ENCODE data around the gene HSD17B2. TPM values are rescaled to one million over a fixed set of nuclear protein-coding genes. Genes with fewer than 3 reads are reported as not detected.
"Not testable (repeated sequence)": the region's sequence is repeated elsewhere in the genome, so short reads cannot be mapped to it uniquely, and the experiment has no call there.

Gene HSD17B2
- total RNA-seq, 1 experiment from 2014 or later: 3.1 TPM

DNA sequence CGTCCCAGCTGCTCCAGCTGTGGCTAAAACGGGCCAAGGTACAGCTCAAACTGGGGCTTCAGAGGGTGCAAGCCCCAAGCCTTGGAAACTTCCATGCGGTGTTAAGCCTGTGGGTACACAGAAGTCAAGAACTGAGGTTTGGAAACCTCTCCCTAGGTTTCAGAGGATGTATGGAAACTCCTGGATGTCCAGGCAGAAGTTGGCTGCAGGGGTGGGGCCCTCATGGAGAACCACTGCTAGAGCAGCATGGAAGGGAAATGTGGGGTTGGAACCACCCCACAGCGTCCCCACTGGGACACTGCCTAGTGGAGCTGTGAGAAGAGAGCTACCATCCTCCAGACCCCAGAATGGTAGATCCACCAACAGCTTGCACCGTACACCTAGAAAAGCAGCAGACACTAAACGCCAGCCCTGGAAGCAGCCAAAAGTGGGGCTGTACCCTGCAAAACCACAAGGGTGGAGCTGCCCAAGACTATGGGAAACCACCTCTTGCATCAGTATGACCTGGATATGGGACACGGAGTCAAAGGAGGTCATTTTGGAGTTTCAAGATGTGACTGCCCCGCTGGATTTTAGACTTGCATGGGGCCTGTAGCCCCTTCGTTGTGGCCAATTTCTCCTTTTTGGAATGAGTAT, 26.0 kb upstream of the HSD17B2 start:
- DNase-seq: no peak
- H2AFZ ChIP-seq (ENCODE audit: low read length): no peak overlapping the region
- no peak overlapping the region for H3K27ac ChIP-seq (ENCODE audit: low read length)
- 0 out of 2 replicates have a peak, but pooled peaks cover 4% of the 10 kb centered on the region for H3K9me3 ChIP-seq (ENCODE audit: low read length)
- no peak overlapping the region for H3K4me3 ChIP-seq (ENCODE audit: low read length)
- H3K4me2 ChIP-seq (ENCODE audit: low read length): no peak overlapping the region
- TF ChIP-seq, protein P1, sequence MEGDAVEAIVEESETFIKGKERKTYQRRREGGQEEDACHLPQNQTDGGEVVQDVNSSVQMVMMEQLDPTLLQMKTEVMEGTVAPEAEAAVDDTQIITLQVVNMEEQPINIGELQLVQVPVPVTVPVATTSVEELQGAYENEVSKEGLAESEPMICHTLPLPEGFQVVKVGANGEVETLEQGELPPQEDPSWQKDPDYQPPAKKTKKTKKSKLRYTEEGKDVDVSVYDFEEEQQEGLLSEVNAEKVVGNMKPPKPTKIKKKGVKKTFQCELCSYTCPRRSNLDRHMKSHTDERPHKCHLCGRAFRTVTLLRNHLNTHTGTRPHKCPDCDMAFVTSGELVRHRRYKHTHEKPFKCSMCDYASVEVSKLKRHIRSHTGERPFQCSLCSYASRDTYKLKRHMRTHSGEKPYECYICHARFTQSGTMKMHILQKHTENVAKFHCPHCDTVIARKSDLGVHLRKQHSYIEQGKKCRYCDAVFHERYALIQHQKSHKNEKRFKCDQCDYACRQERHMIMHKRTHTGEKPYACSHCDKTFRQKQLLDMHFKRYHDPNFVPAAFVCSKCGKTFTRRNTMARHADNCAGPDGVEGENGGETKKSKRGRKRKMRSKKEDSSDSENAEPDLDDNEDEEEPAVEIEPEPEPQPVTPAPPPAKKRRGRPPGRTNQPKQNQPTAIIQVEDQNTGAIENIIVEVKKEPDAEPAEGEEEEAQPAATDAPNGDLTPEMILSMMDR (conservative IDR thresholded peaks at IDR 0.05; ENCODE audit: low read depth, low read length): no peak
- TF ChIP-seq EZH2 (IDR thresholded peaks at IDR 0.05; ENCODE audit: low read length, unreplicated experiment) (no peak), EZH2phosphoT487 (IDR thresholded peaks at IDR 0.05; ENCODE audit: borderline replicate concordance, low read length) (no peak)
- H3F3A ChIP-seq (ENCODE audit: low read length, unreplicated experiment): no peaks in the 10 kb centered on the region
- no peaks in the 10 kb centered on the region for H3K36me3 ChIP-seq (ENCODE audit: low read depth, low read length)
- intact Hi-C loops (cut with micrococcal nuclease): no loop called here
- ATAC-seq: no peak
- ChIA-PET POLR2A (ENCODE audit: unreplicated experiment) (no interaction called here), CTCF (no interaction called here)
- no TSS peak for BruUV-seq (replicated peaks)
- no peak overlapping the region for H3K9ac ChIP-seq (ENCODE audit: low read length)
- no peaks in the 10 kb centered on the region for H3K9me2 ChIP-seq (replicated peaks; ENCODE audit: low read length)
- no peaks in the 10 kb centered on the region for H3K79me2 ChIP-seq (ENCODE audit: low read length)
- H3K27me3 ChIP-seq (ENCODE audit: low read length): no peaks in the 10 kb centered on the region
- H4K20me1 ChIP-seq (ENCODE audit: low read length): no peaks in the 10 kb centered on the region
- H3K4me1 ChIP-seq (ENCODE audit: insufficient read depth, low read length): no peaks in the 10 kb centered on the region

DNA sequence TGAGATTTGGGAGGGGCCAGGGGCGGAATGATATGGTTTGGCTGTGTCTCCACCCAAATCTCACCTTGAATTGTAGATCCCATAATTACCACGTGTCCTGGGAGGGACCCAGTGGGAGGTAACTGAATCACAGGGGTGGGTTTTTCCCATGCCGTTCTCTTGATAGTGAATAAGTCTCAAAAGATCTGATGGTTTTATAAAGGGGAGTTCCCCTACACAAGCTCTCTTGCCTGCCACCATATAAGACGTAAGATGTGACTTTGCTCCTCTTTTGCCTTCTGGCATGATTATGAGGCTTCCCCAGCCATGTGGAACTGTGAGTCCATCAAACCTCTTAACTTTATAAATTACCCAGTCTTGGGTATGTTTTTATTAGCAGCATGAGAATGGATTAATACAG, 25.3 kb upstream of the HSD17B2 start:
- intact Hi-C loops (cut with micrococcal nuclease); H3K9ac ChIP-seq (ENCODE audit: low read length); H3K79me2 ChIP-seq (ENCODE audit: low read length); CTCF ChIA-PET; DNase-seq; H2AFZ ChIP-seq (ENCODE audit: low read length); H3K4me2 ChIP-seq (ENCODE audit: low read length); ATAC-seq; H4K20me1 ChIP-seq (ENCODE audit: low read length); BruUV-seq (replicated peaks); H3K9me3 ChIP-seq (ENCODE audit: low read length); H3K4me1 ChIP-seq (ENCODE audit: insufficient read depth, low read length); H3K27ac ChIP-seq (ENCODE audit: low read length); POLR2A ChIA-PET (ENCODE audit: unreplicated experiment); H3K4me3 ChIP-seq (ENCODE audit: low read length); H3K36me3 ChIP-seq (ENCODE audit: low read depth, low read length); H3F3A ChIP-seq (ENCODE audit: low read length, unreplicated experiment); H3K9me2 ChIP-seq (replicated peaks; ENCODE audit: low read length); H3K27me3 ChIP-seq (ENCODE audit: low read length): not testable (repeated sequence)

DNA sequence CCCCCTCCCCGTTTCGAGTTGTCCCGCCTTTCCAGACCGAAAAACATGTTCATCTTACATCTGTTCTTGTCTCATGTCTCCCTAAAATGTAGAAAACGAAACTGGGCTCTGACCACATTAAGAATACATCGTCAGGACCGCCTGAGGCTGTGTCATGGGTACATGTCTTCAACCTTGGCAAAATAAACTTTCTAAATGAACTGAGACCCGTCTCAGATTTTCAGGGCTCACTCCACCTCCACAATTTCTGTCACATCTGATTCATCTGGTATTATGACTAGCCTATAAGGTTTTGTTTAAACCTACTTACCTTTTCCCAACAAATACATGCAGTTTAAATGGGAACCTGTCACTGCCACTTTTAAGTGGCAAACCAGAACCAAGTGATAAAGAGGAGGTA, 24.4 kb upstream of the HSD17B2 start:
- no peak overlapping the region for H2AFZ ChIP-seq (ENCODE audit: low read length)
- H4K20me1 ChIP-seq (ENCODE audit: low read length): no peaks in the 10 kb centered on the region
- intact Hi-C loops (cut with micrococcal nuclease): no loop called here
- H3K4me3 ChIP-seq (ENCODE audit: low read length): no peak overlapping the region
- H3K9me3 ChIP-seq (ENCODE audit: low read length): 0 out of 2 replicates have a peak, but pooled peaks cover 4% of the 10 kb centered on the region
- ChIA-PET CTCF (no interaction called here), POLR2A (ENCODE audit: unreplicated experiment) (no interaction called here)
- H3K9ac ChIP-seq (ENCODE audit: low read length): no peak overlapping the region
- ATAC-seq (no peak), DNase-seq (no peak)
- no peaks in the 10 kb centered on the region for H3K27me3 ChIP-seq (ENCODE audit: low read length)
- H3K36me3 ChIP-seq (ENCODE audit: low read depth, low read length): no peaks in the 10 kb centered on the region
- H3K4me2 ChIP-seq (ENCODE audit: low read length): no peak overlapping the region
- no peaks in the 10 kb centered on the region for H3K4me1 ChIP-seq (ENCODE audit: insufficient read depth, low read length)
- H3F3A ChIP-seq (ENCODE audit: low read length, unreplicated experiment): no peaks in the 10 kb centered on the region
- no peaks in the 10 kb centered on the region for H3K9me2 ChIP-seq (replicated peaks; ENCODE audit: low read length)
- no peak overlapping the region for H3K27ac ChIP-seq (ENCODE audit: low read length)
- H3K79me2 ChIP-seq (ENCODE audit: low read length): no peaks in the 10 kb centered on the region
- no TSS peak for BruUV-seq (replicated peaks)
- TF ChIP-seq, protein P1 (conservative IDR thresholded peaks at IDR 0.05; ENCODE audit: low read depth, low read length): no peak
- TF ChIP-seq EZH2phosphoT487 (IDR thresholded peaks at IDR 0.05; ENCODE audit: borderline replicate concordance, low read length): no peak
- no peak for TF ChIP-seq EZH2 (IDR thresholded peaks at IDR 0.05; ENCODE audit: low read length, unreplicated experiment)
